ENCODE measurements around the gene ZNF804B. TPM values are rescaled to one million over a fixed set of nuclear protein-coding genes. Genes with fewer than 3 reads are reported as not detected.

ZNF804B gene
- total RNA-seq, 1 experiment from 2014 or later: not detected

DNA sequence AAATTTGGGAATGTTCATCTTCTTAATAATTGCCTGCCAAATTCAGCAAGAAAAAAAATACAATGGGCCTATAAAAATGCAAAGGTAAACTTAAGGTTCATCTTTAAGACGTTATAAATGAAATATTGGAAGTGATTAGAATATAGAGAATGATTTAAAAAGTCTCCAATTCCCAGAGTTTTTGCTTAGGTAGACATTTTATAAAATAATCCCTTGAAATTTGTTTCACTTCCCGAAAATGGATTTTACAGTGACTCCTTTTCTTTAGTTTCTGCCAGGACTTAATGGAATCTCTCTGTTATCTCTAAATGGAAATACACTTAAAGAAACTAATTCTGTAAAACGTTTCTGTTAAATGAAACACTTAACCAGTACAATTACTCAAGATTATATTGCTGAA lies 580.2 kb downstream of the ZNF804B start:
- no peak overlapping the region for H2AFZ ChIP-seq (ENCODE audit: low read length)
- no peak overlapping the region for H3K4me2 ChIP-seq (ENCODE audit: insufficient read depth, insufficient read length, low read length)
- H3K23ac ChIP-seq (ENCODE audit: insufficient read length, low read depth, low read length): no peak overlapping the region
- H3K79me2 ChIP-seq (ENCODE audit: insufficient read depth, low read length): no peaks in the 10 kb centered on the region
- Mint-ChIP-seq H3K36me3 (ENCODE audit: insufficient read depth in 1 of 3, low read depth in 3 of 3) (no peaks in the 10 kb centered on the region), H3K27me3 (ENCODE audit: low read depth) (no peaks in the 10 kb centered on the region), H3K9me3 (no peaks in the 10 kb centered on the region), H3K27ac (no peak overlapping the region), H3K4me1 (peaks cover 5 to 9% of the 10 kb centered on the region in 2 experiments), H3K4me3 (no peak overlapping the region)
- H2BK15ac ChIP-seq (ENCODE audit: low read depth, low read length): no peak overlapping the region
- no peak overlapping the region for H4K91ac ChIP-seq (ENCODE audit: insufficient read length, low read depth, low read length)
- H3K4me1 ChIP-seq (ENCODE audit: insufficient read depth, low read length): peaks cover 2% of the 10 kb centered on the region; the same call in 1 of the 2 replicates
- no peak overlapping the region for H3K18ac ChIP-seq (ENCODE audit: insufficient read length, low read depth, low read length)
- DNase-seq: no peak
- no peaks in the 10 kb centered on the region for H3K23me2 ChIP-seq (ENCODE audit: insufficient read length, low read depth, low read length, poor library complexity, severe bottlenecking)
- TF ChIP-seq, protein P1, sequence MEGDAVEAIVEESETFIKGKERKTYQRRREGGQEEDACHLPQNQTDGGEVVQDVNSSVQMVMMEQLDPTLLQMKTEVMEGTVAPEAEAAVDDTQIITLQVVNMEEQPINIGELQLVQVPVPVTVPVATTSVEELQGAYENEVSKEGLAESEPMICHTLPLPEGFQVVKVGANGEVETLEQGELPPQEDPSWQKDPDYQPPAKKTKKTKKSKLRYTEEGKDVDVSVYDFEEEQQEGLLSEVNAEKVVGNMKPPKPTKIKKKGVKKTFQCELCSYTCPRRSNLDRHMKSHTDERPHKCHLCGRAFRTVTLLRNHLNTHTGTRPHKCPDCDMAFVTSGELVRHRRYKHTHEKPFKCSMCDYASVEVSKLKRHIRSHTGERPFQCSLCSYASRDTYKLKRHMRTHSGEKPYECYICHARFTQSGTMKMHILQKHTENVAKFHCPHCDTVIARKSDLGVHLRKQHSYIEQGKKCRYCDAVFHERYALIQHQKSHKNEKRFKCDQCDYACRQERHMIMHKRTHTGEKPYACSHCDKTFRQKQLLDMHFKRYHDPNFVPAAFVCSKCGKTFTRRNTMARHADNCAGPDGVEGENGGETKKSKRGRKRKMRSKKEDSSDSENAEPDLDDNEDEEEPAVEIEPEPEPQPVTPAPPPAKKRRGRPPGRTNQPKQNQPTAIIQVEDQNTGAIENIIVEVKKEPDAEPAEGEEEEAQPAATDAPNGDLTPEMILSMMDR (conservative IDR thresholded peaks at IDR 0.05): no peak
- H3K27ac ChIP-seq (ENCODE audit: insufficient read length, low read depth, low read length): no peak overlapping the region
- no peak overlapping the region for H3K56ac ChIP-seq (ENCODE audit: insufficient read length, low read depth, low read length)
- H3K9me3 ChIP-seq (ENCODE audit: control insufficient read depth, low read depth, low read length): no peaks in the 10 kb centered on the region
- H3T11ph ChIP-seq (ENCODE audit: low read length): no peak overlapping the region
- no peak overlapping the region for H2AK5ac ChIP-seq (ENCODE audit: insufficient read length, low read length)
- H2BK20ac ChIP-seq (ENCODE audit: low read depth, low read length, poor library complexity, severe bottlenecking): no peak overlapping the region
- no peak overlapping the region for H4K8ac ChIP-seq (replicated peaks; ENCODE audit: insufficient read length, low read depth, low read length)
- WGBS (ENCODE audit: extremely low coverage, insufficient read length, low lambda C conversion rate): no CpG with 5 or more reads among the region's 3 CpGs
- no peak overlapping the region for H3K4ac ChIP-seq (ENCODE audit: low read depth, low read length)
- H3K9ac ChIP-seq (ENCODE audit: extremely low read depth, insufficient read length, low read length): no peak overlapping the region
- H2BK5ac ChIP-seq (ENCODE audit: insufficient read length, low read length): no peak overlapping the region
- H3K79me1 ChIP-seq (ENCODE audit: insufficient read depth, low read depth, low read length, poor library complexity, severe bottlenecking): no peaks in the 10 kb centered on the region
- H4K5ac ChIP-seq (ENCODE audit: insufficient read length, low read depth, low read length): no peak overlapping the region
- H4K20me1 ChIP-seq (ENCODE audit: control insufficient read depth, insufficient read depth, insufficient read length): no peaks in the 10 kb centered on the region
- no peak overlapping the region for H2BK12ac ChIP-seq (ENCODE audit: insufficient read length, low read depth, low read length)
- no peak overlapping the region for H2BK120ac ChIP-seq (ENCODE audit: low read depth, low read length, poor library complexity, severe bottlenecking)
- H3K14ac ChIP-seq (ENCODE audit: insufficient read depth, low read length): no peak overlapping the region
- H3K27me3 ChIP-seq (ENCODE audit: insufficient read depth, low read length): no peaks in the 10 kb centered on the region

Measured in H9 (cell line).